Neuronal stem cell (in vitro differentiated cells): ENCODE results near the gene GPRC5C. TPM values are rescaled to one million over a fixed set of nuclear protein-coding genes. Genes with fewer than 3 reads are reported as not detected.
A peak's percentile ranks its signal among the peaks of the same experiment; 100 is the strongest.

Experiments
- DNase-seq: peaks from one replicate; pipeline ENCODE4 v3.0.0-alpha.2; 2013; ENCODE audit warnings: low spot score
- H2AFZ ChIP-seq: one replicate; pipeline ENCODE4 v1.6.1; 2013; ENCODE audit warnings: mild to moderate bottlenecking, low read length, inconsistent platforms
- H2AK5ac ChIP-seq: 2 replicates; pipeline ENCODE4 v1.6.1; 2013; ENCODE audit warnings: low read depth, mild to moderate bottlenecking, inconsistent platforms, low read length, moderate library complexity, mixed read lengths
- H2BK120ac ChIP-seq: 2 replicates; pipeline ENCODE4 v1.6.1; 2013; ENCODE audit warnings: low read depth, mild to moderate bottlenecking, inconsistent platforms, low read length, moderate library complexity, mixed read lengths
- H2BK12ac ChIP-seq: one replicate; pipeline ENCODE4 v1.6.1; 2013; ENCODE audit warnings: low read length, inconsistent platforms
- H2BK15ac ChIP-seq: 2 replicates; pipeline ENCODE4 v1.6.1; 2013; ENCODE audit warnings: mild to moderate bottlenecking, low read length, inconsistent platforms, mixed read lengths
- H2BK5ac ChIP-seq: one replicate; pipeline ENCODE4 v1.6.1; 2013; ENCODE audit warnings: inconsistent platforms, mild to moderate bottlenecking, low read length, moderate library complexity
- H3K14ac ChIP-seq: one replicate; pipeline ENCODE4 v1.6.1; 2013; ENCODE audit warnings: low read length, inconsistent platforms
- H3K18ac ChIP-seq: 2 replicates; pipeline ENCODE4 v1.6.1; 2013; ENCODE audit warnings: low read length, inconsistent platforms
- H3K23ac ChIP-seq: 2 replicates; pipeline ENCODE4 v1.6.1; 2013; ENCODE audit warnings: low read depth, mild to moderate bottlenecking, mixed read lengths, low read length, inconsistent platforms; ENCODE audit not compliant: poor library complexity
- H3K27ac ChIP-seq: replicated peaks from 3 replicates; pipeline ENCODE4 v1.5.1; 2013; ENCODE audit warnings: low read length, inconsistent platforms
- H3K27me3 ChIP-seq, 3 experiments: 2 replicates each; pipeline ENCODE4 v1.6.1; 2013; ENCODE audit warnings: low read length in 3 of 3, mild to moderate bottlenecking in 2 of 3, inconsistent platforms in 1 of 3, low read depth in 1 of 3, mixed read lengths in 1 of 3, moderate library complexity in 1 of 3; ENCODE audit not compliant: control insufficient read depth in 3 of 3, insufficient read depth in 3 of 3
- H3K36me3 ChIP-seq, 2 donors: replicated peaks in 1 of 2; 2 replicates each; pipeline ENCODE4 v1.6.1; 2013; ENCODE audit warnings: low read length in 2 of 2; ENCODE audit not compliant: control insufficient read depth in 2 of 2, insufficient read depth in 2 of 2
- H3K4ac ChIP-seq: 2 replicates; pipeline ENCODE4 v1.6.1; 2013; ENCODE audit warnings: inconsistent platforms, mild to moderate bottlenecking, low read length, moderate library complexity
- H3K4me1 ChIP-seq, 2 donors: 1 replicate in 1 of 2; 2 replicates in 1 of 2; pipeline ENCODE4 v1.6.1; 2013; ENCODE audit warnings: low read length in 2 of 2, low read depth in 1 of 2; ENCODE audit not compliant: control insufficient read depth in 2 of 2, insufficient read depth in 1 of 2
- H3K4me2 ChIP-seq: one replicate; pipeline ENCODE4 v1.6.1; 2013; ENCODE audit warnings: mild to moderate bottlenecking, low read length, inconsistent platforms; ENCODE audit not compliant: insufficient read depth, poor library complexity, severe bottlenecking
- H3K4me3 ChIP-seq, 2 donors: 2 replicates each; pipeline ENCODE4 v1.5.1; 2013; ENCODE audit warnings: low read length in 2 of 2, mild to moderate bottlenecking in 2 of 2, inconsistent platforms in 1 of 2, moderate library complexity in 1 of 2
- H3K79me1 ChIP-seq: one replicate; pipeline ENCODE4 v1.6.1; 2013; ENCODE audit warnings: low read depth, mild to moderate bottlenecking, inconsistent platforms, low read length, moderate library complexity
- H3K9ac ChIP-seq: one replicate; pipeline ENCODE4 v1.6.1; 2013; ENCODE audit warnings: mild to moderate bottlenecking, low read depth, low read length, inconsistent platforms; ENCODE audit not compliant: poor library complexity
- H3K9me3 ChIP-seq, 2 donors: replicated peaks in 1 of 2; 2 replicates each; pipeline versions ENCODE3 to v1.6.1; 2013; ENCODE audit warnings: low read length in 2 of 2, mild to moderate bottlenecking in 2 of 2, inconsistent platforms in 1 of 2, low read depth in 1 of 2, mixed read lengths in 1 of 2, moderate library complexity in 1 of 2; ENCODE audit not compliant: control insufficient read depth in 2 of 2, insufficient read depth in 1 of 2
- H4K8ac ChIP-seq: one replicate; pipeline ENCODE4 v1.6.1; 2013; ENCODE audit warnings: low read depth, mild to moderate bottlenecking, inconsistent platforms, low read length, moderate library complexity
- H4K91ac ChIP-seq: one replicate; pipeline ENCODE4 v1.6.1; 2013; ENCODE audit warnings: low read length, low read depth, mild to moderate bottlenecking, inconsistent platforms; ENCODE audit not compliant: poor library complexity
- WGBS, 2 donors: extraction: QIAGEN DNeasy Blood & Tissue Kit; methylation state at CpG; one replicate each; pipeline ENCODE4 v1.1.7; 2013; ENCODE audit warnings: missing lambda C conversion rate in 2 of 2, mixed read lengths in 1 of 2; ENCODE audit not compliant: insufficient read length in 2 of 2, insufficient replicate concordance in 1 of 2; ENCODE audit errors: extremely low coverage in 2 of 2; 5-methylcytosine and 5-hydroxymethylcytosine counted together
- polyA plus RNA-seq, 2 experiments: library from polyadenylated mRNA; stranded (reverse); fragments of 200-250 nt; gene quantifications; one replicate each; pipeline ENCODE4 v1.2.3, GENCODE V29; 2013

GPRC5C gene
- 39.2 TPM for polyA plus RNA-seq (2013, experiment 1 of 2)
- 37.9 TPM for polyA plus RNA-seq (2013, experiment 2 of 2)

- Histone ChIP-seq H2AFZ (peak within 1 kb of the TSS; percentile 87), H2BK5ac (peak within 1 kb of the TSS; percentile 93), H4K8ac (peak within 1 kb of the TSS; percentile 87), H3K79me1 (peaks cover 9% of the 10 kb centered on the region), H3K18ac (peak within 1 kb of the TSS; percentile 100), H3K9ac (peak within 1 kb of the TSS; percentile 99), H2BK120ac (peak within 1 kb of the TSS; percentile 92), H3K4me2 (peak within 1 kb of the TSS; percentile 99), H2BK15ac (peak within 1 kb of the TSS; percentile 97), H2BK12ac (peak within 1 kb of the TSS; percentile 99), H3K27ac (peak within 1 kb of the TSS; percentile 77), H3K4ac (peak within 1 kb of the TSS; percentile 93), H3K9me3 (no peaks in the 10 kb centered on the region), H3K4me1 (peaks cover 19 to 33% of the 10 kb centered on the region in 2 donors), H4K91ac (peak within 1 kb of the TSS; percentile 93), H3K36me3 (peaks cover 0 to 2% of the 10 kb centered on the region in 2 donors), H3K23ac (peak within 1 kb of the TSS; percentile 98), H3K27me3 (peaks cover 0 to 77% (median 2%) of the 10 kb centered on the region in 3 experiments), H2AK5ac (peak within 1 kb of the TSS; percentile 99), H3K14ac (peak within 1 kb of the TSS; percentile 100), H3K4me3 (peak within 1 kb of the TSS; percentile 37 to 83)
- peak; percentile 62 for DNase-seq
- WGBS, 2 donors, result no CpG with 5 or more reads among the region's 81 CpGs
Measured at GRCh38 chr17:74431568-74432423, at the start of gene GPRC5C. Gene GPRC5C, plus strand, starts transcription at chr17:74432088. Its CDS starts 7,689 bp downstream, at chr17:74439777.

GRCh38 chr17:74383141-74383540 lies 48.7 kb upstream of the GPRC5C start:
- no peak overlapping the region for H3K4ac ChIP-seq
- H3K4me3 ChIP-seq, result no peak overlapping the region
- no peak overlapping the region for H2BK12ac ChIP-seq
- H3K18ac ChIP-seq, result no peak overlapping the region
- no CpG with 5 or more reads among the region's 5 CpGs for WGBS, 2 donors
- no peaks in the 10 kb centered on the region for H3K9me3 ChIP-seq
- H3K14ac ChIP-seq, result no peak overlapping the region
- DNase-seq, result no peak
- no peaks in the 10 kb centered on the region for H3K79me1 ChIP-seq
- no peak overlapping the region for H3K9ac ChIP-seq
- peaks cover 0 to 12% (median 0%) of the 10 kb centered on the region in 3 experiments for H3K27me3 ChIP-seq
- no peak overlapping the region for H3K23ac ChIP-seq
- peaks cover 5 to 19% of the 10 kb centered on the region in 2 donors for H3K4me1 ChIP-seq
- no peak overlapping the region for H2AFZ ChIP-seq
- H4K91ac ChIP-seq, result no peak overlapping the region
- no peak overlapping the region for H2BK120ac ChIP-seq
- no peak overlapping the region for H2BK5ac ChIP-seq
- no peak overlapping the region for H2BK15ac ChIP-seq
- H4K8ac ChIP-seq, result no peak overlapping the region
- no peak overlapping the region for H2AK5ac ChIP-seq
- no peak overlapping the region for H3K27ac ChIP-seq
- no peak overlapping the region for H3K4me2 ChIP-seq
- no peaks in the 10 kb centered on the region for H3K36me3 ChIP-seq

GRCh38 chr17:74385201-74385600 lies 46.7 kb upstream of the GPRC5C start:
- H2AFZ ChIP-seq, result no peak overlapping the region
- no peaks in the 10 kb centered on the region for H3K9me3 ChIP-seq
- no peak overlapping the region for H3K4me2 ChIP-seq
- H3K27ac ChIP-seq, result no peak overlapping the region
- H3K23ac ChIP-seq, result no peak overlapping the region
- H3K18ac ChIP-seq, result no peak overlapping the region
- H2BK12ac ChIP-seq, result no peak overlapping the region
- no peak overlapping the region for H3K14ac ChIP-seq
- no peaks in the 10 kb centered on the region for H3K79me1 ChIP-seq
- H3K9ac ChIP-seq, result no peak overlapping the region
- H3K27me3 ChIP-seq, result peaks cover 0 to 12% (median 0%) of the 10 kb centered on the region in 3 experiments
- no peak overlapping the region for H3K4me3 ChIP-seq
- H2BK120ac ChIP-seq, result no peak overlapping the region
- no peak overlapping the region for H2BK5ac ChIP-seq
- no peak overlapping the region for H3K4ac ChIP-seq
- peaks cover 0 to 12% of the 10 kb centered on the region in 2 donors for H3K4me1 ChIP-seq
- no CpG with 5 or more reads among the region's 3 CpGs for WGBS, 2 donors
- H4K91ac ChIP-seq, result no peak overlapping the region
- no peak overlapping the region for H2AK5ac ChIP-seq
- DNase-seq, result no peak
- H3K36me3 ChIP-seq, result no peaks in the 10 kb centered on the region
- H4K8ac ChIP-seq, result no peak overlapping the region
- no peak overlapping the region for H2BK15ac ChIP-seq

GRCh38 chr17:74386386-74386785 lies 45.5 kb upstream of the GPRC5C start:
- Histone ChIP-seq H4K8ac (no peak overlapping the region), H2AK5ac (no peak overlapping the region), H3K4me2 (no peak overlapping the region), H2BK120ac (no peak overlapping the region), H3K4me3 (no peak overlapping the region), H4K91ac (no peak overlapping the region), H3K27me3 (peaks cover 0 to 9% (median 0%) of the 10 kb centered on the region in 3 experiments), H3K9me3 (no peaks in the 10 kb centered on the region), H3K79me1 (no peaks in the 10 kb centered on the region), H3K14ac (no peak overlapping the region), H3K27ac (no peak overlapping the region), H2BK15ac (no peak overlapping the region), H3K36me3 (no peaks in the 10 kb centered on the region), H3K9ac (no peak overlapping the region), H2BK5ac (no peak overlapping the region), H2BK12ac (no peak overlapping the region), H3K4ac (no peak overlapping the region), H3K18ac (no peak overlapping the region), H3K23ac (no peak overlapping the region), H3K4me1 (peaks cover 0 to 6% of the 10 kb centered on the region in 2 donors), H2AFZ (no peak overlapping the region)
- WGBS, 2 donors, result no CpG with 5 or more reads among the region's 8 CpGs
- DNase-seq, result no peak
